GM12878 (cell line): ENCODE data around the gene FGFRL1. TPM values are rescaled to one million over a fixed set of nuclear protein-coding genes. Genes with fewer than 3 reads are reported as not detected.

Experiments used
- ATAC-seq: fragments of 200-7000 bp; cut with Tn5 transposase; 3 replicates; pipeline ENCODE4 v1.9.1; 2020; ENCODE audit warnings: mild to moderate bottlenecking, moderate library complexity
- BruUV-seq: library from RNA; stranded (reverse); fragments of 400-500 nt; replicated peaks from 2 replicates; lab custom pipeline; 2021; lab: Mats Ljungman, UMichigan
- CTCF ChIA-PET: fragments of 300-600 bp; sonication (Branson Sonifier 250); formaldehyde crosslinking; extraction: SDS; loops from one replicate; lab custom pipeline; 2021; ENCODE audit warnings: inconsistent platforms; lab: Yijun Ruan, JAX
- POLR2A ChIA-PET: fragments of 350-600 bp; formaldehyde crosslinking; extraction: SDS; loops from one replicate; lab custom pipeline; 2021; ENCODE audit warnings: inconsistent platforms; lab: Charles Lee
- RAD21 ChIA-PET: fragments of 300-600 bp; sonication (Branson Sonifier 250); formaldehyde crosslinking; loops from one replicate; lab custom pipeline; 2023; ENCODE audit warnings: antibody characterized with exemption; ENCODE audit not compliant: unreplicated experiment; lab: Charles Lee
- SMC1A ChIA-PET: fragments of 300-600 bp; sonication (Branson Sonifier 250); formaldehyde crosslinking; loops from one replicate; lab custom pipeline; 2023; ENCODE audit not compliant: unreplicated experiment, uncharacterized antibody; lab: Charles Lee
- DNase-seq: peaks from one replicate; pipeline ENCODE4 v3.0.0-alpha.2; 2011; ENCODE audit warnings: low read depth, low spot score
- FAIRE-seq: peaks from 3 replicates; lab custom pipeline; 2011; peaks lifted over from hg19 to GRCh38; lab: Jason Lieb, UNC
- H2AFZ ChIP-seq: 2 replicates; pipeline ENCODE4 v1.6.0; 2011; ENCODE audit warnings: low read depth, low read length, control low read depth; ENCODE audit not compliant: control insufficient read depth
- H3K27ac ChIP-seq: 2 replicates; pipeline ENCODE4 v1.5.1; 2011; ENCODE audit warnings: control low read depth; ENCODE audit not compliant: control insufficient read depth, insufficient read depth
- H3K27me3 ChIP-seq, 2 experiments: replicated peaks in 1 of 2; 2 replicates each; pipeline versions ENCODE4 v1.6.0 to v1.6.1; 2011; ENCODE audit warnings: low read length in 1 of 2; ENCODE audit not compliant: control insufficient read depth in 2 of 2, insufficient read depth in 2 of 2
- H3K36me3 ChIP-seq, 2 experiments: 2 replicates each; pipeline ENCODE4 v1.5.1; 2011; ENCODE audit warnings: low read length in 1 of 2; ENCODE audit not compliant: control insufficient read depth in 2 of 2, insufficient read depth in 2 of 2
- H3K4me1 ChIP-seq: 2 replicates; pipeline ENCODE4 v1.6.1; 2011; ENCODE audit warnings: mild to moderate bottlenecking, low read length, moderate library complexity, mixed read lengths; ENCODE audit not compliant: control insufficient read depth, insufficient read depth
- H3K4me2 ChIP-seq: 2 replicates; pipeline ENCODE4 v1.6.0; 2011; ENCODE audit warnings: control low read depth; ENCODE audit not compliant: control insufficient read depth, insufficient read depth
- H3K4me3 ChIP-seq: fragments of 200-600 bp; sonication (generic); 2 replicates; pipeline ENCODE4 v1.5.1; 2016
- H3K79me2 ChIP-seq: 2 replicates; pipeline ENCODE4 v1.6.0; 2011; ENCODE audit warnings: low read length; ENCODE audit not compliant: control insufficient read depth, insufficient read depth
- H3K9ac ChIP-seq: 2 replicates; pipeline ENCODE4 v1.8.0; 2011; ENCODE audit warnings: low read length, control low read depth, mixed read lengths; ENCODE audit not compliant: control insufficient read depth, insufficient read depth
- H3K9me3 ChIP-seq: replicated peaks from 3 replicates; pipeline ENCODE4 v1.5.1; 2011; ENCODE audit warnings: mild to moderate bottlenecking, low read length; ENCODE audit not compliant: control insufficient read depth, insufficient read depth
- H4K20me1 ChIP-seq: 2 replicates; pipeline ENCODE4 v1.6.0; 2011; ENCODE audit not compliant: control insufficient read depth, insufficient read depth
- CUX1 ChIP-seq: IDR thresholded peaks from 2 replicates; pipeline ENCODE4 v1.6.1; 2012; ENCODE audit warnings: improper control_type of control experiment, low read depth, low read length; ENCODE audit not compliant: insufficient replicate concordance
- IRF4 ChIP-seq: IDR thresholded peaks from 2 replicates; pipeline ENCODE4 v1.6.1; 2011; ENCODE audit warnings: low read depth, low read length
- MTA3 ChIP-seq: IDR thresholded peaks from 2 replicates; pipeline ENCODE4 v1.6.1; 2012; ENCODE audit warnings: low read length, inconsistent platforms, borderline replicate concordance
- MYB ChIP-seq: fragments of 150-350 bp; IDR thresholded peaks from 2 replicates; pipeline ENCODE4 v1.6.1; 2014; ENCODE audit warnings: mild to moderate bottlenecking, low read depth, low read length, borderline replicate concordance
- NFXL1 ChIP-seq: fragments of 450-650 bp; IDR thresholded peaks from 2 replicates; pipeline ENCODE4 v1.6.1; 2017; ENCODE audit warnings: antibody characterized with exemption, mild to moderate bottlenecking, borderline replicate concordance
- NR2F1 ChIP-seq: fragments of 450-650 bp; conservative IDR thresholded peaks from 2 replicates; pipeline ENCODE4 v1.6.1; 2017; ENCODE audit warnings: mild to moderate bottlenecking
- PAX8 ChIP-seq: fragments of 450-650 bp; IDR thresholded peaks from 2 replicates; pipeline ENCODE4 v1.6.1; 2017; ENCODE audit warnings: mild to moderate bottlenecking, moderate library complexity
- POLR2AphosphoS2 ChIP-seq: IDR thresholded peaks from 2 replicates; pipeline ENCODE4 v1.6.1; 2011; ENCODE audit warnings: low read depth, mild to moderate bottlenecking, low read length, improper control_type of control experiment, moderate library complexity
- SIX5 ChIP-seq: IDR thresholded peaks from 2 replicates; pipeline ENCODE4 v1.6.1; 2011; ENCODE audit warnings: mild to moderate bottlenecking, low read depth, low read length, moderate library complexity; ENCODE audit not compliant: severe bottlenecking
- SMAD5 ChIP-seq: IDR thresholded peaks from 2 replicates; pipeline ENCODE4 v1.6.1; 2016; ENCODE audit warnings: antibody characterized with exemption, low read depth
- STAT1 ChIP-seq: fragments of 450-650 bp; conservative IDR thresholded peaks from 2 replicates; pipeline ENCODE4 v1.6.1; 2014; ENCODE audit warnings: antibody characterized with exemption, mild to moderate bottlenecking
- TARDBP ChIP-seq: IDR thresholded peaks from 2 replicates; pipeline ENCODE4 v1.6.1; 2016; ENCODE audit warnings: borderline replicate concordance
- ZNF274 ChIP-seq: IDR thresholded peaks from one replicate; pipeline ENCODE4 v1.8.0; 2011; ENCODE audit not compliant: insufficient read length, insufficient read depth
- ZNF384 ChIP-seq: IDR thresholded peaks from 2 replicates; pipeline ENCODE4 v1.6.1; 2012; ENCODE audit warnings: low read depth, mild to moderate bottlenecking, low read length, improper control_type of control experiment, borderline replicate concordance
- WGBS: methylation state at CpG from one replicate; pipeline ENCODE4 v1.1.6; 2016; ENCODE audit warnings: low lambda C conversion rate; ENCODE audit not compliant: insufficient replicate concordance, insufficient coverage; ENCODE audit errors: missing lambda C conversion rate; 5-methylcytosine and 5-hydroxymethylcytosine counted together
- in situ Hi-C: fragments of 300-500 bp; cut with MboI; formaldehyde crosslinking; loops from 9 replicates; pipeline ENCODE4 v1.14.3; 2018; ENCODE audit warnings: mixed read lengths
- intact Hi-C: fragments of 100-400 bp; cut with micrococcal nuclease; formaldehyde crosslinking; loops from one replicate; pipeline ENCODE4 v1.14.2; 2022; ENCODE audit not compliant: unreplicated experiment
- polyA plus RNA-seq, 11 experiments: library from polyadenylated mRNA; depleted of rRNA in 4 of 11; unstranded in 6 of 11; stranded (reverse) in 5 of 11; fragments of >200 nt; fragmentation: Nextera tagmentation in 4 of 11; fragmentation: Illumina TruSeq in 1 of 11; extraction: Ambion mirVana in 4 of 11; extraction: Trizol in 1 of 11; gene quantifications; 1 replicate in 1 of 11; 2 replicates in 10 of 11; pipeline versions ENCODE4 v1.2.1 to v1.2.3, GENCODE V29; 2011 to 2016; ENCODE audit warnings: inconsistent platforms in 2 of 11, missing spikeins in 2 of 11, low read depth in 1 of 11
- total RNA-seq, 4 experiments: library from RNA; depleted of rRNA in 3 of 4; stranded (reverse); fragments of >200 nt in 3 of 4; fragmentation: Illumina TruSeq in 1 of 4; extraction: Trizol in 1 of 4; gene quantifications; 2 replicates each; pipeline versions ENCODE4 v1.2.1 to v1.2.3, GENCODE V29; 2013 to 2021
- TF ChIP-seq, protein P1 (sequence below): fragments of 150-350 bp; IDR thresholded peaks from 2 replicates; pipeline ENCODE4 v1.6.1; 2014; ENCODE audit warnings: mild to moderate bottlenecking, low read depth, low read length
- TF ChIP-seq, protein P2 (sequence below): fragments of 450-650 bp; IDR thresholded peaks from 2 replicates; pipeline ENCODE4 v1.6.1; 2017; ENCODE audit warnings: low read depth, mild to moderate bottlenecking, moderate library complexity

The FGFRL1 gene
- total and polyA plus RNA-seq, 10 of the 15 experiments (the other 5 are each of a cell fraction or from before 2014, with no cell fraction given): 0.02 to 1.5 (median 0.29) TPM; not detected in 2

- TF ChIP-seq ZNF274 (no peak), TARDBP (no peak), SIX5 (no peak), POLR2AphosphoS2 (no peak), NR2F1 (no peak), PAX8 (no peak), CUX1 (no peak), MTA3 (no peak), MYB (no peak), ZNF384 (no peak), IRF4 (no peak), NFXL1 (no peak), SMAD5 (no peak), STAT1 (no peak)
- TF ChIP-seq, protein P1, sequence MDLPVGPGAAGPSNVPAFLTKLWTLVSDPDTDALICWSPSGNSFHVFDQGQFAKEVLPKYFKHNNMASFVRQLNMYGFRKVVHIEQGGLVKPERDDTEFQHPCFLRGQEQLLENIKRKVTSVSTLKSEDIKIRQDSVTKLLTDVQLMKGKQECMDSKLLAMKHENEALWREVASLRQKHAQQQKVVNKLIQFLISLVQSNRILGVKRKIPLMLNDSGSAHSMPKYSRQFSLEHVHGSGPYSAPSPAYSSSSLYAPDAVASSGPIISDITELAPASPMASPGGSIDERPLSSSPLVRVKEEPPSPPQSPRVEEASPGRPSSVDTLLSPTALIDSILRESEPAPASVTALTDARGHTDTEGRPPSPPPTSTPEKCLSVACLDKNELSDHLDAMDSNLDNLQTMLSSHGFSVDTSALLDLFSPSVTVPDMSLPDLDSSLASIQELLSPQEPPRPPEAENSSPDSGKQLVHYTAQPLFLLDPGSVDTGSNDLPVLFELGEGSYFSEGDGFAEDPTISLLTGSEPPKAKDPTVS: no peak
- TF ChIP-seq, protein P2, sequence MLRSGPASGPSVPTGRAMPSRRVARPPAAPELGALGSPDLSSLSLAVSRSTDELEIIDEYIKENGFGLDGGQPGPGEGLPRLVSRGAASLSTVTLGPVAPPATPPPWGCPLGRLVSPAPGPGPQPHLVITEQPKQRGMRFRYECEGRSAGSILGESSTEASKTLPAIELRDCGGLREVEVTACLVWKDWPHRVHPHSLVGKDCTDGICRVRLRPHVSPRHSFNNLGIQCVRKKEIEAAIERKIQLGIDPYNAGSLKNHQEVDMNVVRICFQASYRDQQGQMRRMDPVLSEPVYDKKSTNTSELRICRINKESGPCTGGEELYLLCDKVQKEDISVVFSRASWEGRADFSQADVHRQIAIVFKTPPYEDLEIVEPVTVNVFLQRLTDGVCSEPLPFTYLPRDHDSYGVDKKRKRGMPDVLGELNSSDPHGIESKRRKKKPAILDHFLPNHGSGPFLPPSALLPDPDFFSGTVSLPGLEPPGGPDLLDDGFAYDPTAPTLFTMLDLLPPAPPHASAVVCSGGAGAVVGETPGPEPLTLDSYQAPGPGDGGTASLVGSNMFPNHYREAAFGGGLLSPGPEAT: no peak
- H3K4me2 ChIP-seq: no peak overlapping the region
- H2AFZ ChIP-seq: no peak overlapping the region
- no peaks in the 10 kb centered on the region for H3K36me3 ChIP-seq
- DNase-seq (no peak), ATAC-seq (no peak), FAIRE-seq (no peak)
- WGBS: 1% methylated on average over 5 of the region's 12 CpGs
- ChIA-PET CTCF (no interaction called here), POLR2A (no interaction called here), RAD21 (no interaction called here), SMC1A (no interaction called here)
- no peaks in the 10 kb centered on the region for H3K27me3 ChIP-seq
- no peak overlapping the region for H3K4me3 ChIP-seq
- H3K79me2 ChIP-seq: no peaks in the 10 kb centered on the region
- no peak overlapping the region for H3K27ac ChIP-seq
- no peaks in the 10 kb centered on the region for H4K20me1 ChIP-seq
- no TSS peak for BruUV-seq
- intact Hi-C loops (no loop called here), in situ Hi-C loops (no loop called here)
- H3K4me1 ChIP-seq: peaks cover 6% of the 10 kb centered on the region
- no peaks in the 10 kb centered on the region for H3K9me3 ChIP-seq
- H3K9ac ChIP-seq: no peak overlapping the region
Observed at GRCh38 chr4:1030031-1030430, 18.6 kb downstream of the FGFRL1 start.
